ENCODE results near the gene SMIM13. TPM values are rescaled to one million over a fixed set of nuclear protein-coding genes. Genes with fewer than 3 reads are reported as not detected.

The SMIM13 gene
- total and polyA plus RNA-seq, 12 donors, result 1.9 to 11.5 (median 6.7) TPM

GRCh38 chr6:11056871-11057270, 36.8 kb upstream of the SMIM13 start:
- no peak for TF ChIP-seq POLR2A (IDR thresholded peaks at IDR 0.05)
- no peak for TF ChIP-seq CTCF (IDR thresholded peaks at IDR 0.05)
- Histone ChIP-seq H3K27ac (no peak overlapping the region), H3K27me3 (no peaks in the 10 kb centered on the region), H3K9me3 (replicated peaks in 1 of 3) (no peaks in the 10 kb centered on the region), H3K4me1 (replicated peaks in 1 of 2) (no peaks in the 10 kb centered on the region), H3K4me3 (no peak overlapping the region), H3K36me3 (replicated peaks in 1 of 2) (no peaks in the 10 kb centered on the region)
- WGBS, 4 donors, result 55 to 97% (median 77%) methylated on average over 1 of the region's 1 CpG
- no peak for DNase-seq
- intact Hi-C loops (cut with DNase I), result no loop called here

- TF ChIP-seq POLR2A (IDR thresholded peaks at IDR 0.05), result no peak
- no peak for TF ChIP-seq CTCF (IDR thresholded peaks at IDR 0.05)
- Histone ChIP-seq H3K4me3 (no peak overlapping the region), H3K27me3 (no peaks in the 10 kb centered on the region), H3K4me1 (replicated peaks in 1 of 2) (no peaks in the 10 kb centered on the region), H3K36me3 (replicated peaks in 1 of 2) (no peaks in the 10 kb centered on the region), H3K27ac (no peak overlapping the region), H3K9me3 (replicated peaks in 1 of 3) (no peaks in the 10 kb centered on the region)
- intact Hi-C loops (cut with DNase I), result no loop called here
- 87 to 93% (median 93%) methylated on average over 5 of the region's 5 CpGs for WGBS, 4 donors
- no peak for DNase-seq
These were observed 35.2 kb upstream of the SMIM13 start for GRCh38 chr6:11058406-11058805.

GRCh38 chr6:11062083-11062482, 31.6 kb upstream of the SMIM13 start:
- DNase-seq, result no peak
- Histone ChIP-seq H3K4me1 (replicated peaks in 1 of 2) (no peaks in the 10 kb centered on the region), H3K9me3 (replicated peaks in 1 of 3) (no peaks in the 10 kb centered on the region), H3K27me3 (no peaks in the 10 kb centered on the region), H3K27ac (no peak overlapping the region), H3K36me3 (replicated peaks in 1 of 2) (no peaks in the 10 kb centered on the region), H3K4me3 (no peak overlapping the region)
- TF ChIP-seq POLR2A (IDR thresholded peaks at IDR 0.05) (no peak), CTCF (IDR thresholded peaks at IDR 0.05) (no peak)
- WGBS, 4 donors, result 84 to 93% (median 90%) methylated on average over 4 of the region's 4 CpGs
- intact Hi-C loops (cut with DNase I), result no loop called here

- intact Hi-C loops (cut with DNase I), result no loop called here
- DNase-seq, result no peak
These were observed 30.9 kb upstream of the SMIM13 start for GRCh38 chr6:11062715-11063114.

More at GRCh38 chr6:11062715-11063114, 30.9 kb upstream of the SMIM13 start:
- no peaks in the 10 kb centered on the region for H3K4me1 ChIP-seq (replicated peaks in 1 of 2)
- H3K9me3 ChIP-seq (replicated peaks in 1 of 3), result no peaks in the 10 kb centered on the region
- no peak overlapping the region for H3K27ac ChIP-seq
- H3K36me3 ChIP-seq (replicated peaks in 1 of 2), result no peaks in the 10 kb centered on the region
- 77 to 88% (median 83%) methylated on average over 2 of the region's 2 CpGs for WGBS, 4 donors
- no peak overlapping the region for H3K4me3 ChIP-seq
- no peaks in the 10 kb centered on the region for H3K27me3 ChIP-seq
- TF ChIP-seq CTCF (IDR thresholded peaks at IDR 0.05) (no peak), POLR2A (IDR thresholded peaks at IDR 0.05) (no peak)
